ENCODE results near the gene FOSL1.
A peak's percentile ranks its signal among the peaks of the same experiment; 100 is the strongest.

FOSL1 gene

GRCh38 chr11:65900125-65900898 lies at the start of gene FOSL1:
TSS of gene FOSL1 (minus strand) at chr11:65900388. CDS start at chr11:65900339, 49 bp downstream.
- Histone ChIP-seq H3K4me1 (peaks cover 10% of the 10 kb centered on the region), H3K9me3 (no peaks in the 10 kb centered on the region), H3K4me3 (peak within 1 kb of the TSS; percentile 75), H3K27me3 (ENCODE audit: low read depth) (no peaks in the 10 kb centered on the region), H3K36me3 (replicated peaks) (peaks cover 13% of the 10 kb centered on the region)
- in situ Hi-C loops (cut with MboI; ENCODE audit: low sequenced_read_pairs): no loop called here
- peak; percentile 85 to 95 for DNase-seq (ENCODE audit: low spot score in 2 of 2)

- in situ Hi-C loops (cut with MboI; ENCODE audit: low sequenced_read_pairs): no loop called here
- Histone ChIP-seq H3K9me3 (no peaks in the 10 kb centered on the region), H3K4me1 (no peaks in the 10 kb centered on the region), H3K27me3 (ENCODE audit: low read depth) (no peaks in the 10 kb centered on the region), H3K4me3 (no peak overlapping the region), H3K36me3 (replicated peaks) (no peaks in the 10 kb centered on the region)
- DNase-seq (ENCODE audit: low spot score in 2 of 2): no peak
These were observed 47.5 kb upstream of the FOSL1 start for GRCh38 chr11:65947603-65948125.

GRCh38 chr11:65947133-65947532 lies 46.9 kb upstream of the FOSL1 start:
- Histone ChIP-seq H3K27me3 (ENCODE audit: low read depth) (no peaks in the 10 kb centered on the region), H3K36me3 (replicated peaks) (no peaks in the 10 kb centered on the region), H3K4me3 (no peak overlapping the region), H3K4me1 (no peaks in the 10 kb centered on the region), H3K9me3 (no peaks in the 10 kb centered on the region)
- DNase-seq (ENCODE audit: low spot score in 2 of 2): no peak
- in situ Hi-C loops (cut with MboI; ENCODE audit: low sequenced_read_pairs): no loop called here

- no peak overlapping the region for H3K4me3 ChIP-seq
- no peaks in the 10 kb centered on the region for H3K9me3 ChIP-seq
- no peaks in the 10 kb centered on the region for H3K36me3 ChIP-seq (replicated peaks)
- in situ Hi-C loops (cut with MboI; ENCODE audit: low sequenced_read_pairs): no loop called here
- no peaks in the 10 kb centered on the region for H3K4me1 ChIP-seq
- no peak for DNase-seq (ENCODE audit: low spot score in 2 of 2)
- no peaks in the 10 kb centered on the region for H3K27me3 ChIP-seq (ENCODE audit: low read depth)
These were observed 46.5 kb upstream of the FOSL1 start for GRCh38 chr11:65946655-65947054.

GRCh38 chr11:65945941-65946558 lies 45.9 kb upstream of the FOSL1 start:
- H3K36me3 ChIP-seq (replicated peaks): no peaks in the 10 kb centered on the region
- in situ Hi-C loops (cut with MboI; ENCODE audit: low sequenced_read_pairs): no loop called here
- H3K4me3 ChIP-seq: no peak overlapping the region
- no peak for DNase-seq (ENCODE audit: low spot score in 2 of 2)
- no peaks in the 10 kb centered on the region for H3K4me1 ChIP-seq
- no peaks in the 10 kb centered on the region for H3K27me3 ChIP-seq (ENCODE audit: low read depth)
- no peaks in the 10 kb centered on the region for H3K9me3 ChIP-seq

GRCh38 chr11:65945430-65945911 lies 45.3 kb upstream of the FOSL1 start, which contains the start of gene TSGA10IP:
TSS of gene TSGA10IP (plus strand) at chr11:65945480. CDS start at chr11:65945676, 196 bp downstream.
- DNase-seq (ENCODE audit: low spot score in 2 of 2): no peak
- Histone ChIP-seq H3K4me1 (no peaks in the 10 kb centered on the region), H3K36me3 (replicated peaks) (no peaks in the 10 kb centered on the region), H3K27me3 (ENCODE audit: low read depth) (no peaks in the 10 kb centered on the region), H3K9me3 (no peaks in the 10 kb centered on the region), H3K4me3 (no peak within 1 kb of the TSS)
- in situ Hi-C loops (cut with MboI; ENCODE audit: low sequenced_read_pairs): no loop called here

- H3K9me3 ChIP-seq: no peaks in the 10 kb centered on the region
- H3K4me3 ChIP-seq: no peak overlapping the region
- DNase-seq (ENCODE audit: low spot score in 2 of 2): no peak
- no peaks in the 10 kb centered on the region for H3K4me1 ChIP-seq
- H3K36me3 ChIP-seq (replicated peaks): no peaks in the 10 kb centered on the region
- in situ Hi-C loops (cut with MboI; ENCODE audit: low sequenced_read_pairs): no loop called here
- H3K27me3 ChIP-seq (ENCODE audit: low read depth): no peaks in the 10 kb centered on the region
These were observed 44.6 kb upstream of the FOSL1 start for GRCh38 chr11:65944767-65945166.

GRCh38 chr11:65944191-65944590 lies 44.0 kb upstream of the FOSL1 start:
- no peak for DNase-seq (ENCODE audit: low spot score in 2 of 2)
- no peaks in the 10 kb centered on the region for H3K4me1 ChIP-seq
- H3K27me3 ChIP-seq (ENCODE audit: low read depth): no peaks in the 10 kb centered on the region
- H3K9me3 ChIP-seq: no peaks in the 10 kb centered on the region
- H3K36me3 ChIP-seq (replicated peaks): no peaks in the 10 kb centered on the region
- in situ Hi-C loops (cut with MboI; ENCODE audit: low sequenced_read_pairs): no loop called here
- no peak overlapping the region for H3K4me3 ChIP-seq

GRCh38 chr11:65942531-65942930 lies 42.3 kb upstream of the FOSL1 start:
- DNase-seq (ENCODE audit: low spot score in 2 of 2): no peak
- no peak overlapping the region for H3K4me3 ChIP-seq
- no peaks in the 10 kb centered on the region for H3K4me1 ChIP-seq
- no peaks in the 10 kb centered on the region for H3K27me3 ChIP-seq (ENCODE audit: low read depth)
- H3K36me3 ChIP-seq (replicated peaks): no peaks in the 10 kb centered on the region
- in situ Hi-C loops (cut with MboI; ENCODE audit: low sequenced_read_pairs): no loop called here
- H3K9me3 ChIP-seq: no peaks in the 10 kb centered on the region

GRCh38 chr11:65941720-65942310 lies 41.6 kb upstream of the FOSL1 start:
- Histone ChIP-seq H3K4me3 (no peak overlapping the region), H3K9me3 (no peaks in the 10 kb centered on the region), H3K4me1 (no peaks in the 10 kb centered on the region; the same call in 1 of the 2 replicates), H3K27me3 (ENCODE audit: low read depth) (no peaks in the 10 kb centered on the region), H3K36me3 (replicated peaks) (no peaks in the 10 kb centered on the region)
- in situ Hi-C loops (cut with MboI; ENCODE audit: low sequenced_read_pairs): no loop called here
- DNase-seq (ENCODE audit: low spot score in 2 of 2): no peak

- Histone ChIP-seq H3K36me3 (replicated peaks) (no peaks in the 10 kb centered on the region), H3K27me3 (ENCODE audit: low read depth) (no peaks in the 10 kb centered on the region), H3K4me1 (no peaks in the 10 kb centered on the region; the same call in 1 of the 2 replicates), H3K4me3 (no peak overlapping the region), H3K9me3 (no peaks in the 10 kb centered on the region)
- in situ Hi-C loops (cut with MboI; ENCODE audit: low sequenced_read_pairs): no loop called here
- no peak for DNase-seq (ENCODE audit: low spot score in 2 of 2)
These were observed 37.6 kb upstream of the FOSL1 start for GRCh38 chr11:65937766-65938165.

- no peak for DNase-seq (ENCODE audit: low spot score in 2 of 2)
- no peaks in the 10 kb centered on the region for H3K27me3 ChIP-seq (ENCODE audit: low read depth)
- no peak overlapping the region for H3K4me3 ChIP-seq
- no peaks in the 10 kb centered on the region; the same call in 1 of the 2 replicates for H3K4me1 ChIP-seq
- H3K9me3 ChIP-seq: no peaks in the 10 kb centered on the region
- H3K36me3 ChIP-seq (replicated peaks): no peaks in the 10 kb centered on the region
- in situ Hi-C loops (cut with MboI; ENCODE audit: low sequenced_read_pairs): no loop called here
These were observed 33.8 kb upstream of the FOSL1 start for GRCh38 chr11:65934014-65934413.

- in situ Hi-C loops (cut with MboI; ENCODE audit: low sequenced_read_pairs): no loop called here
- Histone ChIP-seq H3K36me3 (replicated peaks) (no peaks in the 10 kb centered on the region), H3K9me3 (no peaks in the 10 kb centered on the region), H3K27me3 (ENCODE audit: low read depth) (no peaks in the 10 kb centered on the region), H3K4me3 (no peak overlapping the region), H3K4me1 (no peaks in the 10 kb centered on the region; the same call in 1 of the 2 replicates)
- DNase-seq (ENCODE audit: low spot score in 2 of 2): peak in 1 of 2 experiments; percentile 59
These were observed 32.4 kb upstream of the FOSL1 start for GRCh38 chr11:65932558-65932919.
